H1 (cell line): ENCODE measurements around the gene POMT2.

Source experiments
- BRCA1 ChIP-seq: IDR thresholded peaks from 2 replicates; pipeline ENCODE4 v1.6.1; 2012; ENCODE audit warnings: low read depth, low read length, improper control_type of control experiment
- CBX5 ChIP-seq: fragments of 300-800, 300-1000 bp; sonication (generic); IDR thresholded peaks from 2 replicates; pipeline ENCODE4 v1.7.1; 2016; ENCODE audit warnings: antibody characterized with exemption, low read length, low read depth
- JUN ChIP-seq: IDR thresholded peaks from 2 replicates; pipeline ENCODE4 v1.6.1; 2011; ENCODE audit warnings: low read depth, mild to moderate bottlenecking, improper control_type of control experiment, low read length
- POLR2A ChIP-seq, 2 experiments: IDR thresholded peaks; 1 replicate in 1 of 2; 2 replicates in 1 of 2; pipeline ENCODE4 v1.6.1; 2011; ENCODE audit warnings: low read depth in 2 of 2, low read length in 2 of 2, mild to moderate bottlenecking in 2 of 2; ENCODE audit errors: control extremely low read depth in 1 of 2
- SUZ12 ChIP-seq: fragments of 200-600 bp; sonication (generic); IDR thresholded peaks from 2 replicates; pipeline ENCODE4 v1.6.1; 2012; ENCODE audit warnings: mild to moderate bottlenecking, inconsistent platforms, low read length, moderate library complexity, mixed read lengths

DNA sequence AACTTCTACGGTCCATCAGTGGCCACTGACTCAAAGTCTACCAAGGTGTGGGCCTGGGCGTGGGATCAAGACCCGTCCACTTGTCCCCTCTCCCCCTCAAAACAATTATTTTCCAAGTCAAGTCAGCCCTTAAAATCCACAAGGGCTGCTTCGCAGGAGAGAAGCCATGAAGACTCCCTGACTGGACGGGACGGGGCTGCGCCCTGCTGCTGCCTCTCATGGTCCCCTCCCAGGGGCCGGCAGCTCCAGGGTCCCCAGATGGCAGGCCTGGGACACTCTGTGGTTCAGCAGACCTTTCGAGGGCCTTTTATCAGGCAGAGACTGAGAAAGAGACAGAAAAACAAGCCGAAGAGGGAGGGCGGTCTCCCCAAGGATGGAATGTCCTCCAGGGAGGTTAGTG lies 60.5 kb downstream of the POMT2 start:
- TF ChIP-seq SUZ12 = no peak
- TF ChIP-seq BRCA1 = no peak
- TF ChIP-seq JUN = no peak
- no peak for TF ChIP-seq CBX5
- TF ChIP-seq POLR2A (IDR thresholded peaks at IDR 0.05; ENCODE audit: control extremely low read depth in 1 of 2, low read depth in 2 of 2, low read length in 2 of 2) = no peak
